K562 (cell line): ENCODE measurements around the gene FAM83E. TPM values are rescaled to one million over a fixed set of nuclear protein-coding genes. Genes with fewer than 3 reads are reported as not detected.
A peak's percentile ranks its signal among the peaks of the same experiment; 100 is the strongest.
"Not testable (repeated sequence)": the region's sequence is repeated elsewhere in the genome, so short reads cannot be mapped to it uniquely, and the experiment has no call there.

Experiments used
- ATAC-seq: fragments of 200-7000 bp; cut with Tn5 transposase; 3 replicates; pipeline ENCODE4 v1.9.1; 2020; ENCODE audit warnings: moderate library complexity
- BruUV-seq: library from RNA; stranded (reverse); fragments of 400-500 nt; replicated peaks from 2 replicates; lab custom pipeline; 2021; lab: Mats Ljungman, UMichigan
- CTCF ChIA-PET: fragments of 300-600 bp; formaldehyde crosslinking; extraction: SDS; loops from one replicate; lab custom pipeline; 2021; ENCODE audit warnings: low intra/inter-chr PET ratio; lab: Yijun Ruan, JAX
- POLR2A ChIA-PET: fragments of 300-600, 350-650 bp; sonication (Branson Sonifier 250); formaldehyde crosslinking; extraction: SDS; loops from one replicate; lab custom pipeline; 2021; ENCODE audit warnings: antibody characterized with exemption, inconsistent platforms; lab: Yijun Ruan, JAX
- DNase-seq, 4 experiments: peaks; one replicate each; pipeline versions ENCODE4 v3.0.0 to v3.0.0-alpha.2; 2011 to 2018; ENCODE audit warnings: low spot score in 3 of 4, mixed read lengths in 3 of 4; ENCODE audit errors: extremely low read depth in 1 of 4
- FAIRE-seq: peaks from 2 replicates; lab custom pipeline; 2011; peaks lifted over from hg19 to GRCh38; lab: Jason Lieb, UNC
- H2AFZ ChIP-seq: 2 replicates; pipeline ENCODE4 v1.6.0; 2011; ENCODE audit warnings: low read depth, low read length, control low read depth, inconsistent platforms
- H3K27ac ChIP-seq: fragments of 200-600 bp; 3 replicates; pipeline ENCODE4 v1.8.0; 2011; ENCODE audit warnings: low read depth, mild to moderate bottlenecking, control low read depth, inconsistent platforms, low read length, moderate library complexity, mixed read lengths; ENCODE audit errors: extremely low read depth
- H3K27me3 ChIP-seq, 2 experiments: fragments of 300-600 bp in 1 of 2; 2 replicates in 1 of 2; 3 replicates in 1 of 2; pipeline versions ENCODE4 v1.6.0 to v1.8.0; 2011; ENCODE audit warnings: inconsistent platforms in 2 of 2, low read length in 2 of 2, mild to moderate bottlenecking in 1 of 2, mixed read lengths in 1 of 2, moderate library complexity in 1 of 2; ENCODE audit not compliant: control insufficient read depth in 2 of 2, insufficient read depth in 2 of 2
- H3K36me3 ChIP-seq: fragments of 300-600 bp; 3 replicates; pipeline ENCODE4 v1.8.0; 2011; ENCODE audit warnings: mild to moderate bottlenecking, low read length, inconsistent platforms; ENCODE audit not compliant: control insufficient read depth, insufficient read depth
- H3K4me1 ChIP-seq, 2 experiments: fragments of 200-600 bp in 1 of 2; replicated peaks in 1 of 2; 2 replicates in 1 of 2; 3 replicates in 1 of 2; pipeline versions ENCODE4 v1.5.1 to v1.8.0; 2011; ENCODE audit warnings: inconsistent platforms in 2 of 2, low read length in 2 of 2, mild to moderate bottlenecking in 1 of 2, mixed read lengths in 1 of 2, moderate library complexity in 1 of 2; ENCODE audit not compliant: control insufficient read depth in 2 of 2, insufficient read depth in 2 of 2
- H3K4me2 ChIP-seq: 2 replicates; pipeline ENCODE4 v1.6.1; 2011; ENCODE audit warnings: low read length, control low read depth, inconsistent platforms, mixed read lengths; ENCODE audit not compliant: insufficient read depth
- H3K4me3 ChIP-seq: fragments of 200-600 bp; sonication (generic), shearing (Covaris generic); 2 replicates; pipeline ENCODE4 v1.5.1; 2016; ENCODE audit warnings: control low read depth, inconsistent platforms
- H3K79me2 ChIP-seq: fragments of 200-600 bp; 3 replicates; pipeline ENCODE4 v1.8.0; 2011; ENCODE audit warnings: low read length, inconsistent platforms; ENCODE audit not compliant: control insufficient read depth, insufficient read depth
- H3K9ac ChIP-seq, 2 experiments: 2 replicates each; pipeline versions ENCODE4 v1.6.0 to v1.6.1; 2011; ENCODE audit warnings: low read depth in 2 of 2, low read length in 2 of 2, control low read depth in 1 of 2, inconsistent platforms in 1 of 2, mild to moderate bottlenecking in 1 of 2, mixed read lengths in 1 of 2; ENCODE audit not compliant: insufficient read depth in 1 of 2
- H3K9me1 ChIP-seq: one replicate; pipeline ENCODE4 v1.6.0; 2011; ENCODE audit warnings: inconsistent platforms, mild to moderate bottlenecking, low read length, moderate library complexity; ENCODE audit not compliant: control insufficient read depth, insufficient read depth
- H3K9me3 ChIP-seq: replicated peaks from 2 replicates; pipeline ENCODE4 v1.5.1; 2011; ENCODE audit warnings: low read depth, low read length, inconsistent platforms; ENCODE audit not compliant: control insufficient read depth, insufficient read depth
- H4K20me1 ChIP-seq: replicated peaks from 2 replicates; pipeline ENCODE4 v1.6.1; 2011; ENCODE audit warnings: low read length, inconsistent platforms, mixed read lengths; ENCODE audit not compliant: control insufficient read depth, insufficient read depth
- ADNP ChIP-seq: fragments of 200-800 bp; sonication (Bioruptor generic); IDR thresholded peaks from 2 replicates; pipeline ENCODE4 v1.6.1; 2016; ENCODE audit warnings: missing genetic modification characterization, missing compliant biosample characterization
- BCOR ChIP-seq: fragments of 450-650 bp; IDR thresholded peaks from 2 replicates; pipeline ENCODE4 v1.6.1; 2016
- HEY1 ChIP-seq: fragments of 250-450 bp; sonication (Bioruptor Pico); IDR thresholded peaks from 2 replicates; pipeline ENCODE4 v1.5.0; 2020; ENCODE audit warnings: mild to moderate bottlenecking, moderate library complexity, borderline replicate concordance
- ILK ChIP-seq: fragments of 450-650 bp; IDR thresholded peaks from 2 replicates; pipeline ENCODE4 v1.6.1; 2016; ENCODE audit warnings: missing genetic modification characterization, low read depth, mild to moderate bottlenecking, missing compliant biosample characterization, moderate library complexity, borderline replicate concordance
- KDM1A ChIP-seq, 2 experiments: fragments of 450-650 bp; IDR thresholded peaks; 2 replicates each; pipeline ENCODE4 v1.6.1; 2016; ENCODE audit warnings: mild to moderate bottlenecking in 2 of 2
- KDM5B ChIP-seq: fragments of 200-600 bp; sonication (generic); IDR thresholded peaks from 2 replicates; pipeline ENCODE4 v1.6.1; 2012; ENCODE audit warnings: low read depth, mild to moderate bottlenecking, moderate library complexity, low read length, control low read depth, inconsistent platforms; ENCODE audit not compliant: insufficient replicate concordance
- PHF20 ChIP-seq: fragments of 450-650 bp; IDR thresholded peaks from 2 replicates; pipeline ENCODE4 v1.6.1; 2018; ENCODE audit not compliant: partially characterized antibody
- RBM25 ChIP-seq: fragments of 200-400 bp; formaldehyde crosslinking; IDR thresholded peaks from 2 replicates; pipeline ENCODE4 v1.6.1; 2018; ENCODE audit warnings: low read length, low read depth, moderate library complexity; ENCODE audit not compliant: severe bottlenecking
- ZNF121 ChIP-seq: sonication (generic); formaldehyde crosslinking; conservative IDR thresholded peaks from 2 replicates; pipeline ENCODE4 v1.8.0; 2022; ENCODE audit warnings: missing genetic modification reagents
- WGBS: fragments of 100-300 bp; shearing (Covaris generic); methylation state at CpG from one replicate; pipeline ENCODE4 v1.1.6; 2016; ENCODE audit warnings: low coverage, mixed read lengths; ENCODE audit not compliant: insufficient coverage; ENCODE audit errors: missing lambda C conversion rate; 5-methylcytosine and 5-hydroxymethylcytosine counted together
- in situ Hi-C: fragments of 300-500 bp; cut with MboI; formaldehyde crosslinking; loops from 4 replicates; pipeline ENCODE4 v1.15.0; 2018; ENCODE audit warnings: inconsistent platforms, mixed read lengths
- intact Hi-C: fragments of 100-400 bp; cut with micrococcal nuclease; formaldehyde crosslinking; loops from 2 replicates; pipeline ENCODE4 v1.14.2; 2022
- polyA plus RNA-seq, 8 experiments: library from polyadenylated mRNA; depleted of rRNA in 4 of 8; stranded (reverse) in 5 of 8; unstranded in 3 of 8; fragments of >200 nt; fragmentation: Nextera tagmentation in 2 of 8; fragmentation: Illumina TruSeq in 1 of 8; extraction: Ambion mirVana in 2 of 8; extraction: Trizol in 1 of 8; gene quantifications; 2 replicates each; pipeline versions ENCODE4 v1.2.1 to v1.2.3, GENCODE V29; 2011 to 2014; ENCODE audit warnings: inconsistent platforms in 1 of 8, missing spikeins in 1 of 8
- total RNA-seq, 7 experiments: library from RNA; depleted of rRNA in 6 of 7; stranded (reverse); fragments of >200 nt in 6 of 7; fragmentation: Illumina TruSeq in 2 of 7; extraction: Trizol in 2 of 7; gene quantifications; 2 replicates each; pipeline versions ENCODE4 v1.2.1 to v1.2.3, GENCODE V29; 2011 to 2021; ENCODE audit warnings: low replicate concordance in 1 of 7

Gene FAM83E
- total and polyA plus RNA-seq, 9 of the 15 experiments (the other 6 are each of a cell fraction or from before 2014, with no cell fraction given) = 0.15 to 0.87 (median 0.29) TPM; not detected in 4

DNA sequence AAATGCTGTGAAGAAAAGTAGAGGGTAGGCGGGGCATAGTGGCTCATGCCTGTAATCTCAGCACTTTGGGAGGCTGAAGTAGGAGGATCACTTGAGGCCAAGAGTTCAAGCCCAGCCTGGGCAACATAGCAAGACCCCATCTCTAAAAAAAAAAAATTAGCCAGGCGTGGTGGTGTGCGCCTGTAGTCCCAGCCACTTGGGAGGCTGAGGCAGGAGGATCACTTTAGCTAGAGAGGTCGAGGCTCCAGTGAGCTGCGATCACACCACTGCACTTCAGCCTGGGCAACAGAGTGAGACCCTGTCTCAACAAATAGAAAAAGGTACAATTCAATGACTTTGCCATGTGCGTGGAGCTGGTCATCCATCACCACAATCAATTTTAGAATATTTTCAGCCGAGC is 37.0 kb downstream of the FAM83E start:
- H4K20me1 ChIP-seq, H3K27me3 ChIP-seq, H2AFZ ChIP-seq, BruUV-seq, H3K36me3 ChIP-seq, H3K4me1 ChIP-seq, H3K9me3 ChIP-seq, H3K9ac ChIP-seq, DNase-seq, CTCF ChIA-PET, H3K4me2 ChIP-seq, ATAC-seq, H3K27ac ChIP-seq, H3K9me1 ChIP-seq, H3K4me3 ChIP-seq, H3K79me2 ChIP-seq, FAIRE-seq, intact Hi-C loops: not testable (repeated sequence)
- POLR2A ChIA-PET = interaction anchor here (0.7 kb wide), 1 partner anchor 11 kb away, joined by 3 read pairs; no protein-coding TSS in a partner anchor
- TF ChIP-seq KDM1A (IDR thresholded peaks at IDR 0.05) (peak; percentile 13 to 57; a peak in 2 of 4 replicates), BCOR (peak; percentile 40; the same call in 1 of the 2 replicates), ADNP (tag) (0 out of 2 replicates have a peak, but pooled peaks have one; percentile 20), RBM25 (peak; percentile 30), ZNF121 (CRISPR knock-in tag) (peak; percentile 99)
- WGBS = 43% methylated on average over 7 of the region's 7 CpGs
- in situ Hi-C loops = loop anchor here (25.0 kb wide), 1 partner anchor 1534 kb away; no protein-coding TSS in a partner anchor

DNA sequence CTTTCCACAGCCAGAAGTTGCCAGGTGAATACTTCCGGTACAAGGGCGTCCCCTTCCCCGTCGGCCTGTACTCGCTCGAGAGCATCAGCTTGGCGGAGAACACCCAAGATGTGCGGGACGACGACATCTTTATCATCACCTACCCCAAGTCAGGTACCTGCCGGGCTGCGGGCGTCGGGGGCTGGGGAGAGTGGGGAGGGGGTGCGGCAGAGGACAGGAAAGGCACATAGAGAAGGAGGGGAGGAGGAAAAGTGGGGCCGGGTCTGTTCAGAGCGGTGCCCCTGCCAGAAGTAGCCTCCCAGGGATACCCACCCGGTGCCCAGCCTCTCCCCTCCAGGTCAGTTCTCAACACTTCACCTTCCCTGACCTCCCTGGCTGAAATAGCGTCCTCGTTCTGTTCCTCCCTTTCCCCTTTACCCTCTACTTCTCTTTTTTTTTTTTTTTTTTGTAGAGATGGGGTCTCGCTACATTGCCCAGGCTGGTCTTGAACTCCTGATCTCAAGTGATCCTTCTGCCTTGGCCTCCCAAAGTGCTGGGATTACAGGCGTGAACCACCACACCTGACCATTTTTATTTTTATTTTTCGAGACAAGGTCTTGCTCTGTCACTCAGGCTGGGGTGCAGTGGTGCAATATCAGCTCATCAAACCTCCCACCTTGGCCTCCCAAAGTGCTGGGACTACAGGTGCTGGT is 38.8 kb downstream of the FAM83E start:
- no peak for DNase-seq
- no peaks in the 10 kb centered on the region for H3K79me2 ChIP-seq
- 83% methylated on average over 10 of the region's 23 CpGs for WGBS
- no peaks in the 10 kb centered on the region for H3K9me3 ChIP-seq
- no peak for ATAC-seq
- no TSS peak for BruUV-seq
- intact Hi-C loops = no loop called here
- H3K27ac ChIP-seq = no peak overlapping the region
- in situ Hi-C loops = loop anchor here (25.0 kb wide), 1 partner anchor 1536 kb away; no protein-coding TSS in a partner anchor
- ChIA-PET POLR2A (interaction anchor here (0.7 kb wide), 1 partner anchor 128 kb away, joined by 3 read pairs; no protein-coding TSS in a partner anchor), CTCF (no interaction called here)
- no peaks in the 10 kb centered on the region for H3K27me3 ChIP-seq
- H4K20me1 ChIP-seq = no peaks in the 10 kb centered on the region
- no peak overlapping the region for H2AFZ ChIP-seq
- no peaks in the 10 kb centered on the region for H3K36me3 ChIP-seq
- H3K9ac ChIP-seq = no peak overlapping the region
- no peaks in the 10 kb centered on the region for H3K9me1 ChIP-seq
- TF ChIP-seq HEY1 (no peak), PHF20 (no peak), ZNF121 (CRISPR knock-in tag) (peak; percentile 86), KDM5B (no peak), ILK (tag) (no peak)
- H3K4me2 ChIP-seq = no peak overlapping the region
- peaks cover 7% of the 10 kb centered on the region in 2 experiments; a peak in 3 of 5 replicates for H3K4me1 ChIP-seq
- no peak overlapping the region for H3K4me3 ChIP-seq
- FAIRE-seq = no peak
